Parathyroid adenoma (tissue), 2 donors: ENCODE results near the gene OLFML3.
A peak's percentile ranks its signal among the peaks of the same experiment; 100 is the strongest.

Source experiments
- H2AFZ ChIP-seq: fragments of 300-600 bp; sonication (generic); one replicate; pipeline ENCODE4 v1.7.0; 2017; ENCODE audit warnings: antibody characterized with exemption, mild to moderate bottlenecking
- H3K27ac ChIP-seq: fragments of 300-600 bp; sonication (generic); one replicate; pipeline ENCODE4 v1.7.0; 2017
- H3K27me3 ChIP-seq: fragments of 300-600 bp; sonication (generic); one replicate; pipeline ENCODE4 v1.7.0; 2017; ENCODE audit warnings: low read length; ENCODE audit not compliant: control insufficient read depth, insufficient read depth
- H3K36me3 ChIP-seq: fragments of 300-600 bp; sonication (generic); one replicate; pipeline ENCODE4 v1.7.0; 2017; ENCODE audit warnings: low read length; ENCODE audit not compliant: control insufficient read depth, insufficient read depth
- H3K4me1 ChIP-seq: fragments of 300-600 bp; sonication (generic); one replicate; pipeline ENCODE4 v1.7.0; 2017; ENCODE audit warnings: control low read depth
- H3K4me2 ChIP-seq: fragments of 300-600 bp; sonication (generic); one replicate; pipeline ENCODE4 v1.7.0; 2017; ENCODE audit warnings: low read length
- H3K4me3 ChIP-seq: fragments of 300-600 bp; sonication (generic); one replicate; pipeline ENCODE4 v1.7.0; 2017; ENCODE audit warnings: low read depth, low read length
- H3K79me2 ChIP-seq: fragments of 300-600 bp; sonication (generic); one replicate; pipeline ENCODE4 v1.7.0; 2017; ENCODE audit warnings: control low read depth
- H3K9ac ChIP-seq: fragments of 300-600 bp; sonication (generic); one replicate; pipeline ENCODE4 v1.7.0; 2017; ENCODE audit warnings: mild to moderate bottlenecking
- H3K9me3 ChIP-seq: fragments of 300-600 bp; sonication (generic); one replicate; pipeline ENCODE4 v1.7.0; 2017; ENCODE audit warnings: low read length; ENCODE audit not compliant: control insufficient read depth
- CTCF ChIP-seq: fragments of 300-600 bp; sonication (generic); IDR thresholded peaks from one replicate; pipeline ENCODE4 v1.7.0; 2017; ENCODE audit warnings: antibody characterized with exemption, mild to moderate bottlenecking
- donor health status: primary hyperparathyroidism.

OLFML3 gene

GRCh38 chr1:113943028-113943811 lies 36.1 kb upstream of the OLFML3 start:
- H3K36me3 ChIP-seq, result no peaks in the 10 kb centered on the region
- no peak overlapping the region for H3K4me2 ChIP-seq
- H3K4me3 ChIP-seq, result no peak overlapping the region
- peaks cover 6% of the 10 kb centered on the region for H3K79me2 ChIP-seq
- TF ChIP-seq CTCF, result no peak
- H3K27me3 ChIP-seq, result no peaks in the 10 kb centered on the region
- no peak overlapping the region for H3K27ac ChIP-seq
- H3K4me1 ChIP-seq, result no peaks in the 10 kb centered on the region
- H2AFZ ChIP-seq, result no peak overlapping the region
- no peaks in the 10 kb centered on the region for H3K9me3 ChIP-seq
- H3K9ac ChIP-seq, result no peak overlapping the region

- Histone ChIP-seq H3K4me3 (no peak overlapping the region), H2AFZ (no peak overlapping the region), H3K4me1 (no peaks in the 10 kb centered on the region), H3K79me2 (peaks cover 5% of the 10 kb centered on the region), H3K27me3 (no peaks in the 10 kb centered on the region), H3K27ac (no peak overlapping the region), H3K36me3 (no peaks in the 10 kb centered on the region), H3K4me2 (no peak overlapping the region), H3K9me3 (no peaks in the 10 kb centered on the region), H3K9ac (no peak overlapping the region)
- TF ChIP-seq CTCF, result no peak
These were observed 33.9 kb upstream of the OLFML3 start for GRCh38 chr1:113945329-113945728.

- Histone ChIP-seq H2AFZ (no peak overlapping the region), H3K9ac (no peak overlapping the region), H3K4me3 (no peak overlapping the region), H3K27ac (no peak overlapping the region), H3K4me2 (no peak overlapping the region), H3K9me3 (no peaks in the 10 kb centered on the region), H3K79me2 (peaks cover 10% of the 10 kb centered on the region), H3K36me3 (no peaks in the 10 kb centered on the region), H3K4me1 (no peaks in the 10 kb centered on the region), H3K27me3 (no peaks in the 10 kb centered on the region)
- no peak for TF ChIP-seq CTCF
These were observed 33.2 kb upstream of the OLFML3 start for GRCh38 chr1:113946112-113946511.

GRCh38 chr1:113946678-113947387 lies 32.4 kb upstream of the OLFML3 start:
- Histone ChIP-seq H3K79me2 (peaks cover 10% of the 10 kb centered on the region), H3K4me1 (no peaks in the 10 kb centered on the region), H3K9me3 (no peaks in the 10 kb centered on the region), H3K4me3 (no peak overlapping the region), H3K4me2 (peak overlapping the region; percentile 2), H3K27ac (peak overlapping the region; percentile 22), H3K9ac (no peak overlapping the region), H3K27me3 (no peaks in the 10 kb centered on the region), H2AFZ (no peak overlapping the region), H3K36me3 (no peaks in the 10 kb centered on the region)
- TF ChIP-seq CTCF, result no peak
